ENCODE measurements around the gene ARFGEF2.

Gene ARFGEF2

DNA sequence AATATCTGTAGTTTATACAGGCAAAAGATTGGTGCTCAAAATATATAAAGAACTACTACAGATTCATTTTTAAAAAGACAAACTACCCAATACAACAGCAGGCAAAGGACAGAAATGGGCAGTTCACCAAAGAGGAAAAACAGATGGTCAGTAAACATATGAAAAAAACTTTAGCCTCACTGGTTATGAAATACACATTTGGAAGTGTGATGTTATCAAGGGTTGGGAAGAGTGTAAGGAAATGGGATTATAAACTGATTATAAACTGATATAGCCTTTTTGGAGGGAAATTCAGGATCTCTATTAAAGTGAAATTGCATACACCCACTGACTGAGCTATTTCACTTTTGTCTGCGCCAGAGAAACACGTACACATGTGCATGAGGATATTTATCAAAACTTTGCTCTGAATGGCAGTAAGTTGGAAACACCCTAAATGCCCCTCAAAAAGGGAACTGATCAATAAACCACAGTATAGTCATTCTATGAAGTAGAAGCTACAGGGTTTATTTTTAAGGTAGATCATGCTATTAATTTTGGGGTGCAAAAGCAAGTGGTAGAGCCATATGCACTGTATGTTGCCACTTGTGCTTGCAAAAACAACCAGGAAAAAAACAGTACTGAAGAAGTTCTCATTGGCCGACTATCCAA is 32.2 kb upstream of the ARFGEF2 start:
- Mint-ChIP-seq H3K27me3 (no peaks in the 10 kb centered on the region), H3K27ac (ENCODE audit: low read depth) (no peak overlapping the region), H3K36me3 (ENCODE audit: insufficient read depth) (peaks cover 4% of the 10 kb centered on the region), H3K4me3 (no peak overlapping the region), H3K9me3 (no peaks in the 10 kb centered on the region), H3K4me1 (peaks cover 4% of the 10 kb centered on the region)
- ATAC-seq (replicated peaks; ENCODE audit: extremely low read depth, poor library complexity, severe bottlenecking) (no peak), DNase-seq (ENCODE audit: low spot score in 2 of 2) (no peak)

DNA sequence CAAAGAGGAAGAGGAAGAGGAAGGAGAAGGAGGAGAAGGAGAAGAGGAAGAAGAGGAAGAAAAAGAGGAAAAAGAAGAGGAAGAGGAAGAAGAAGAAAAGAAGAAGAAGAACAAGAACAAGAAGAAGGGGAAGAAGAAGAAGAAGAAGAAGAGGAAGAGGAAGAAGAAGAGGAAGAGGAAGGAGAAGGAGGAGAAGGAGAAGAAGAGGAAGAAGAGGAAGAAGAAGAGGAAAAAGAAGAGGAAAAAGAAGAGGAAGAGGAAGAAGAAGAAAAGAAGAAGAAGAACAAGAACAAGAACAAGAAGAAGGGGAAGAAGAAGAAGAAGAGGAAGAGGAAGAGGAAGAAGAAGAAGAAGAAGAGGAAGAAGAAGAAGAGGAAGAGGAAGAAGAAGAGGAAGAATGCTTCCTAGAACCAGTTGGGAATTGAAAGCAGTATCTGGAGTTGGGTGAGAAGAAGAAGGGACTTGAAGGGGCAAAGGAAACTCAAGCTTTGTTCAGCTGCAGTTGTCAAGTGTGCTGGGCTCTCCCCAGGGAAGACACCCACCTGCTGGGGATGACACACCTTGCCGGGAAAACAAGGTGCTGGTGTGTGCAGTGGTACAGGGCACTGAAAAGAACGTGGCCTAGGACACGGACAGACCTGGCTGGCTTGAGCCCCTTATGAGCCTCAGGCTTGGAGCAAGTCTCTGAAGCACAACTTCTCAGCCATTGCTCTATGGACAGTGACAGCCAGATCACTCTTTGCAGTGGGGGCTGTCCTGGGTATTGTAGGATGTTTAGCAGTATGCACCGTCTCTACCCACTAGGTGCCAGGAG is 30.1 kb upstream of the ARFGEF2 start:
- DNase-seq (ENCODE audit: low spot score in 2 of 2) (no peak), ATAC-seq (replicated peaks; ENCODE audit: extremely low read depth, poor library complexity, severe bottlenecking) (no peak)
- H3K9me3 Mint-ChIP-seq: no peaks in the 10 kb centered on the region
- H3K36me3 Mint-ChIP-seq (ENCODE audit: insufficient read depth): peaks cover 4% of the 10 kb centered on the region
- peaks cover 4% of the 10 kb centered on the region for H3K4me1 Mint-ChIP-seq
- peak overlapping the region; percentile 52 for H3K27ac Mint-ChIP-seq (ENCODE audit: low read depth)
- H3K4me3 Mint-ChIP-seq: no peak overlapping the region
- H3K27me3 Mint-ChIP-seq: no peaks in the 10 kb centered on the region

DNA sequence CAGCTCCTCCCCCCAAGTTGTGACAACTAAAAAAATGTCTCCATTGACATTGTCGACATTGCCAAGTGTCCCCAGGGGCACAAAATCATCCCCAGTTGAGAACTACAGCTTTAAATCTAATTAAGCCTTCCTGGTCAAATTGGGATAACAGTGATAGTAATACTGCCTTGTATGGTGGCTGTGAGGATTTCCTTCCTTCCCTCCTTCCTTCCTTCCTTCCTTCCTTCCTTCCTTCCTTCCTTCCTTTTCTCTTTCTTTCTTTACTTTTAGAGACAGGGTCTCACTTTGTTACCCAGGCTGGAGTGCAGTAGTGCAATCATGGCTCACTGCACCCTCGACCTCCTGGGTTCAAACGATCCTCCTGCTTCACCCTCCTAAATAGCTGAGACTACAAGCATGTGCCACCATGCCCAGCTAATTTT is 29.5 kb upstream of the ARFGEF2 start:
- H3K27me3 Mint-ChIP-seq: no peaks in the 10 kb centered on the region
- DNase-seq (ENCODE audit: low spot score in 2 of 2) (no peak), ATAC-seq (replicated peaks; ENCODE audit: extremely low read depth, poor library complexity, severe bottlenecking) (no peak)
- H3K4me3 Mint-ChIP-seq: no peak overlapping the region
- H3K36me3 Mint-ChIP-seq (ENCODE audit: insufficient read depth): peaks cover 4% of the 10 kb centered on the region
- H3K9me3 Mint-ChIP-seq: no peaks in the 10 kb centered on the region
- peaks cover 4% of the 10 kb centered on the region for H3K4me1 Mint-ChIP-seq
- H3K27ac Mint-ChIP-seq (ENCODE audit: low read depth): no peak overlapping the region

DNA sequence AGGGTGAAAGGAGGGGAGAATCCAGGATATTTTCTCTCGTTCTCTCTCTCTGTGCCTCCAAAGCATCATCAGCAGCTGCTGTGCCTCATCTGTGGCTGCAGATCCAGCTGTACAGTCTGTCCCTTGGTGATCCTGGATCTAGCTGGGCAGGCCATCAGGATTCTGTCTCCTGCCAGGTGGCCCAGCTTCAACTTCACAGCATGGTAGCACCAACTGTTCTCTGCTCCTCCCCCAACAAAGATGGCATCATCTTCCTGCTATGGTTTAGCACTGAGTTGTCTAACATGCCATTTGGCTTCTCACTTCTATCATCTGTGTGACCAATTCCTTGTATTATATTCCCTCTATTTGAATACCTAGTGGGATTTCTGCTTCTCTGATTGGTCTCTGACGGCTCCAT is 28.6 kb upstream of the ARFGEF2 start:
- peaks cover 4% of the 10 kb centered on the region for H3K4me1 Mint-ChIP-seq
- no peaks in the 10 kb centered on the region for H3K9me3 Mint-ChIP-seq
- H3K4me3 Mint-ChIP-seq: no peak overlapping the region
- no peak for DNase-seq (ENCODE audit: low spot score in 2 of 2)
- H3K36me3 Mint-ChIP-seq (ENCODE audit: insufficient read depth): peaks cover 4% of the 10 kb centered on the region
- no peak overlapping the region for H3K27ac Mint-ChIP-seq (ENCODE audit: low read depth)
- no peak for ATAC-seq (replicated peaks; ENCODE audit: extremely low read depth, poor library complexity, severe bottlenecking)
- no peaks in the 10 kb centered on the region for H3K27me3 Mint-ChIP-seq

DNA sequence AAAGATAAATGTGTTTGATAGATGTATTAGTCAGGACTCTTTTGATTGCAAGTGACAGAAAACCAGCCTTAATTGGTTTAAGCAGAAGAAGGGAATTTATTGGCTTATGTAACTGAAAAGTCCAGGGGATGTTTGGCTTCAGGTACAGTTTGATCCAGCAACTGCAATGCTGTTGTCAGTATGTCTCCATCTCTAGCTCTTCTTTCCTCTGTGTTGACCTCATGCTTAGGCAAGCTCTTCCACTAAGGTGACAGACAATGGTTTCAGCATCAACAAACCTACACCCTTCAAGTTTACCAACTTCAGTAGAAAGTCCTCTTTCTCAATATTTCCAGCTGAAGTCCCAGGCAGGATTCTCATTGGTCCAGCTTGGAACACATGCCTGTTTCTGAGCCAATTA is 28.1 kb upstream of the ARFGEF2 start:
- H3K27ac Mint-ChIP-seq (ENCODE audit: low read depth): no peak overlapping the region
- H3K27me3 Mint-ChIP-seq: no peaks in the 10 kb centered on the region
- H3K4me3 Mint-ChIP-seq: no peak overlapping the region
- H3K36me3 Mint-ChIP-seq (ENCODE audit: insufficient read depth): peaks cover 4% of the 10 kb centered on the region
- ATAC-seq (replicated peaks; ENCODE audit: extremely low read depth, poor library complexity, severe bottlenecking) (no peak), DNase-seq (ENCODE audit: low spot score in 2 of 2) (no peak)
- peaks cover 4% of the 10 kb centered on the region for H3K4me1 Mint-ChIP-seq
- H3K9me3 Mint-ChIP-seq: no peaks in the 10 kb centered on the region

DNA sequence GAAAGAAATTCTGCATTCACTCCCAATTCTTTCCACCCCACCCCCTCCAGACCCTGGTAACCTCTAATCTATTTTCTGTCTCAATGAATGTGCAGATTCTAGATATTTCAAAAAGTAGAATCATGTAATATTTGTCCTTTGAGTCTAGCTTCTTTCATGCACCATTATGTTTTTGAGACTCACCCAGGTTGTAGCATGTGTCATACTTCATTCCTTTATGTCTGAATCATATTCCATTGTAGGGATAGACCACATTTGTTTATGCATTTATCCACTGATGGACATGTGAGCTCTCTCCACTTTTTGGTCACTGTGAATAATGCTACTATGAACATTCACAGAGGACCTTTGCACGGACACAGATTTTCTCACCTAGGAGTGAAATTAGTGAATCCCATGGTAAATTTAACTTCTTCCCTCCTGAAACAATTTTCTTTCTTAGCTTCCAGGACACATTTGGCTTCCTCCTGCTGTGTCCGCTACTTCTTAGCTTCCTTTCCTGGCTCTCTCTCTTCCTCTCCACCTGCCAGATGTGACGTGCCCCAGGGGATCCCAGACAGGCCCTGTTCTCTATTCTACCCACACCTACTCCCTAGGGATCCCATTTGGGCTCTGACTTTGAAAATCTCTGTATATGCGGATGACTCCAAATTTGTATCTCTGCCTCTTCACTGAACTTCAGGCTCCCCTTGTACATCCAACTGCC is 24.1 kb upstream of the ARFGEF2 start:
- peaks cover 3% of the 10 kb centered on the region for H3K36me3 Mint-ChIP-seq (ENCODE audit: insufficient read depth)
- no peaks in the 10 kb centered on the region for H3K27me3 Mint-ChIP-seq
- peak overlapping the region; percentile 65 for H3K27ac Mint-ChIP-seq (ENCODE audit: low read depth)
- no peaks in the 10 kb centered on the region for H3K9me3 Mint-ChIP-seq
- no peak overlapping the region for H3K4me3 Mint-ChIP-seq
- ATAC-seq (replicated peaks; ENCODE audit: extremely low read depth, poor library complexity, severe bottlenecking) (no peak), DNase-seq (ENCODE audit: low spot score in 2 of 2) (no peak)
- no peaks in the 10 kb centered on the region for H3K4me1 Mint-ChIP-seq

DNA sequence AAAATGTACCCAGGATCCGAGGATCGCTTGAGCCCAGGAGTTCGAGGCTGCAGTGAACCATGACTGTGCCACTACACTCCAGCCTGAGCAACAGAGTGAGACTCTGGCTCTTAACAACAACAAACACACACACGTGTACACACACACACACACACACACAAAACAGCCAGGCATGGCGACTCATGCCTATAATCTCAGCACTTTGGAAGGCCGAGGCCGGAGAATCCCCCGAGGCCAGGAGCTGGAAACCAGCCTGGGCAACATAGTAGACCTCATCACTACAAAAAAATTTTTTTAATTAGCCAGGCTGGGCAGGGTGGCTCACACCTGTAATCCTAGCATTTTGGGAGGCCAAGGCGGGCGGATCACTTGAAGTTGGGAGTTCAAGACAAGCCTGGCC is 23.3 kb upstream of the ARFGEF2 start:
- no peak overlapping the region for H3K4me3 Mint-ChIP-seq
- H3K27ac Mint-ChIP-seq (ENCODE audit: low read depth): no peak overlapping the region
- H3K4me1 Mint-ChIP-seq: no peaks in the 10 kb centered on the region
- DNase-seq (ENCODE audit: low spot score in 2 of 2): no peak
- no peak for ATAC-seq (replicated peaks; ENCODE audit: extremely low read depth, poor library complexity, severe bottlenecking)
- no peaks in the 10 kb centered on the region for H3K9me3 Mint-ChIP-seq
- no peaks in the 10 kb centered on the region for H3K27me3 Mint-ChIP-seq
- H3K36me3 Mint-ChIP-seq (ENCODE audit: insufficient read depth): peaks cover 3% of the 10 kb centered on the region

DNA sequence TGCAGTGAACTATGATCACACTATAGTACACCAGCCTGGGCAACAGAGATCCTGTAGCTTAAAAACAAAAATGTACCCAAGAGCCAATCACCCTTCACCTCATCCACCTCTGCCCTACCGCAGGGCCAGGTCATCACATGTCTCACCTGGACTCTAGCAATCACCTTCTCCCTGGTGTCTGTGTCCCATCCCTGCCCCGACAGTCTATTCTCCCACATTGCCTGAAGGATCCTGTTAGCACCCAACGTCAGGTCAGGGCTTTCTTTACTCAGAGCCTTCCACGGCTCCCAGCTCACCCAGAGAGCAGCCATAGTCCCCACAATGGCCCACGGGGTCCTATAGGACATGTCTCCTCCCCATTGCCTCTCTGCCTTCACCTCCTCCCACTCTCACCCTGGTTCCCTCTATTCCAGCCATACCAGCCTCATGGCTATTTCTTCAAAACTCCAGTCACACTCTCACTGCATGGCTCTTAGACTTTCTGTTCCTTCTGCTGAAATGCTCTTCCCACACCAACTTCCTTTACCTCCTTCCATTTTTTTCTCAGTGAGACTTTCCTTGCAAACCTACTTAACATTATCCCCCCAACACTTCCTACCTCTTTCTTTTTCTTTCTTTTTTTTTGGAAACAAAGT is 22.5 kb upstream of the ARFGEF2 start:
- DNase-seq (ENCODE audit: low spot score in 2 of 2): no peak
- no peak for ATAC-seq (replicated peaks; ENCODE audit: extremely low read depth, poor library complexity, severe bottlenecking)
- Mint-ChIP-seq H3K9me3 (no peaks in the 10 kb centered on the region), H3K4me3 (no peak overlapping the region), H3K36me3 (ENCODE audit: insufficient read depth) (no peaks in the 10 kb centered on the region), H3K27me3 (no peaks in the 10 kb centered on the region), H3K27ac (ENCODE audit: low read depth) (peak overlapping the region; percentile 51), H3K4me1 (no peaks in the 10 kb centered on the region)

DNA sequence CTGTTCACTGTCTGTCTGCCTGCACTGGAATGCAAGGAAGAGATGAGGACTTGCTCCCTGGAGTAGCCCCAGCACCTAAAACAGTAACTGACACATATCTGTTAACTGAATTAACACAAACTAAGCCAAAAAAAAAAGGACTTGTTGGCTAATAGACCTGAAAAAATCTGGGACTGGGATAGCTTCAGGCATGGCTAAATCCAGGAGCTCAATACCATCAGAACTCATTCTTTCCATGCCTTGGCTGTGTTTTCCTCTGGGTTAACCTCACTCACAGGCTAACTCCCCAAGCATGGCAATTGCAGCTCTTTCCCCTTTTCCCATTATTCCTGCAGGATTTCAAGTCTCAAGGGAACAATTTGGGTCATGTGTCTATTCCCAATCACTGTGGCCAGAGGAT is 21.6 kb upstream of the ARFGEF2 start:
- ATAC-seq (replicated peaks; ENCODE audit: extremely low read depth, poor library complexity, severe bottlenecking): no peak
- Mint-ChIP-seq H3K27ac (ENCODE audit: low read depth) (no peak overlapping the region), H3K9me3 (no peaks in the 10 kb centered on the region), H3K27me3 (no peaks in the 10 kb centered on the region), H3K4me1 (peaks cover 8% of the 10 kb centered on the region), H3K4me3 (no peak overlapping the region), H3K36me3 (ENCODE audit: insufficient read depth) (no peaks in the 10 kb centered on the region)
- no peak for DNase-seq (ENCODE audit: low spot score in 2 of 2)

DNA sequence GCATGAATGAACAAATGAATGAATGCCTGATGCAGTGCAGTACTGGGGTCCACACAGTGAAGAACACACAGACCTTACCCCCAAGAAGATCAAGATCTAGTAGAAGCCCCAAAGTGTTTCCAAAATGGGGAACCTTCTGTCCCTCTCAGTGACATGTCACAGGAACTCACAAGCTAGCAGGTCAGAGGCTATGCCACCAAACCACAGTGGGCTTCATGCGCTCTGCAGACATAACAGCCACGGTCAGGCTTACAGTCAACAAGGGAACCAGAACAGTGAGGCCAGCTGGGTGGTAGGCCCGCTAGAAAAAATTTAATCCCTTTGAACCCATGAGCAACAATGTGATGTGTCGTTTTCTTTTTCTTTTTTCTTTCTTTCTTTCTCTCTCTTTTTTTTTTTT is 20.2 kb upstream of the ARFGEF2 start:
- no peak overlapping the region for H3K27ac Mint-ChIP-seq (ENCODE audit: low read depth)
- DNase-seq (ENCODE audit: low spot score in 2 of 2) (no peak), ATAC-seq (replicated peaks; ENCODE audit: extremely low read depth, poor library complexity, severe bottlenecking) (no peak)
- H3K36me3 Mint-ChIP-seq (ENCODE audit: insufficient read depth): peaks cover 2% of the 10 kb centered on the region
- no peaks in the 10 kb centered on the region for H3K27me3 Mint-ChIP-seq
- no peak overlapping the region for H3K4me3 Mint-ChIP-seq
- H3K4me1 Mint-ChIP-seq: peaks cover 13% of the 10 kb centered on the region
- no peaks in the 10 kb centered on the region for H3K9me3 Mint-ChIP-seq

DNA sequence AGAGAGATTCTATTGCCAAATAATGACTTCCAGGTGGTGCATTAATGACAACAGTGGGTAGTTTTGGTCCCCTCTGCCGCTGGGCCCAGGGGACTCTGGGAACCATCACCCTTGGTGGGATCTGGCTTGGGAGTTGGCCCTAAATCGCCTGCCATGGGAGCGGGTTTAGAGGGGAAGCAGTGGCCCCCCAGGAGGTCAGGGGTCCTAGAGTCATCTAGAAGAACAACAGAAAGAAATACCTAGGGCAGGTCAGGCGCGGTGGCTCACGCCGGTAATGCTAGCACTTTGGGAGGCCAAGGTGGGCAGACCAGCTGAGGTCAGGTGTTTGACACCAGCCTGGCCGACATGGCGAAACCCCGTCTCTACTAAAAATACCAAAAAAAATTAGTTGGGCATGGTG is 17.8 kb upstream of the ARFGEF2 start:
- H3K27me3 Mint-ChIP-seq: no peaks in the 10 kb centered on the region
- peaks cover 13% of the 10 kb centered on the region for H3K4me1 Mint-ChIP-seq
- no peak for DNase-seq (ENCODE audit: low spot score in 2 of 2)

DNA sequence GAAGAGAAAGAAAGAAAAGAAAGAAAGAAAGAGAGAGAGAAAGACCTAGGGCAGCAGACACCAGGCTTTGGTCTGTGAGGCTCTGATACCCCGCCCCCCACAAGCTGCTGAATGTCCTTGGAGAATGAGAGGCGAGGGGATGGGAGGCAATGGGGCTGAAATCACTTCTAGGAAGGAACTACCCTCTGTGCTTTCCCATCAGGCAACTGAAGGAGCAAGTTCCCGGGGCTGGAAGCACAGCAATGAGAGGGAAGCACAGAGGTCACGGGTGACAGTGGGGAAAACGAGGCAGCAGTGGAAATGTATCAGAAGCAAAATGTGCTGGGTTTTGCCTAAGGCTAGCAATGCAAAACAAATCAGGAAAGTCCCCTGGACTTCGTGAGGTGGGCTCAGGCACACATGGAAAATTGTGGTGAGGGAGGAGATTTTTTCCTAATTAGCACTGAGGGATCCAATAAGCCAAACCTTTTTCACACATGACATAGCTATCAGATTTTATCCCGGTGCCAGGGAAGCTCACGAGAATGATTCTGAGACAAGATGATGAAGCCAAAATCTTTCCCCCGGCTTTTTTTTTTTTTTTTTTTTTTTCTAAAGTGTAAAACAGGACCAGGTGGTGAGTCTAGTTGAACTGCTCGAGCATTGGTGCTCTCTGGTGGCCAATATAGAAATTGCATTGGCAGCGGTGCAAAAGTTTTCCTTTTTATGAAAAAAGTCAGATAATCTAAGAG is 16.8 kb upstream of the ARFGEF2 start:
- H3K27ac Mint-ChIP-seq (ENCODE audit: low read depth): no peak overlapping the region

More for the DNA sequence above, 17.8 kb upstream of the ARFGEF2 start:
- Mint-ChIP-seq H3K4me3 (no peak overlapping the region), H3K9me3 (no peaks in the 10 kb centered on the region), H3K36me3 (ENCODE audit: insufficient read depth) (peaks cover 2% of the 10 kb centered on the region), H3K27ac (ENCODE audit: low read depth) (no peak overlapping the region)
- ATAC-seq (replicated peaks; ENCODE audit: extremely low read depth, poor library complexity, severe bottlenecking): no peak

More for the DNA sequence above, 16.8 kb upstream of the ARFGEF2 start:
- Mint-ChIP-seq H3K4me3 (no peak overlapping the region), H3K27me3 (no peaks in the 10 kb centered on the region), H3K36me3 (ENCODE audit: insufficient read depth) (peaks cover 2% of the 10 kb centered on the region), H3K4me1 (peaks cover 13% of the 10 kb centered on the region), H3K9me3 (no peaks in the 10 kb centered on the region)
- ATAC-seq (replicated peaks; ENCODE audit: extremely low read depth, poor library complexity, severe bottlenecking) (peak; percentile 32), DNase-seq (ENCODE audit: low spot score in 2 of 2) (peak; percentile 50 to 63)
